Stimulated activated CD8-positive, alpha-beta memory T cell treated with anti-CD3 and anti-CD28 coated beads, Interleukin-7, amount 100 ng/mL, for 4 hours (primary cell): ENCODE data around the gene DNAJC30.

ENCODE experiments used
- DNase-seq, 2 donors: peaks; one replicate each; pipeline ENCODE4 v3.0.0-alpha.2; 2020; ENCODE audit warnings: low read depth in 2 of 2

The DNAJC30 gene

DNA sequence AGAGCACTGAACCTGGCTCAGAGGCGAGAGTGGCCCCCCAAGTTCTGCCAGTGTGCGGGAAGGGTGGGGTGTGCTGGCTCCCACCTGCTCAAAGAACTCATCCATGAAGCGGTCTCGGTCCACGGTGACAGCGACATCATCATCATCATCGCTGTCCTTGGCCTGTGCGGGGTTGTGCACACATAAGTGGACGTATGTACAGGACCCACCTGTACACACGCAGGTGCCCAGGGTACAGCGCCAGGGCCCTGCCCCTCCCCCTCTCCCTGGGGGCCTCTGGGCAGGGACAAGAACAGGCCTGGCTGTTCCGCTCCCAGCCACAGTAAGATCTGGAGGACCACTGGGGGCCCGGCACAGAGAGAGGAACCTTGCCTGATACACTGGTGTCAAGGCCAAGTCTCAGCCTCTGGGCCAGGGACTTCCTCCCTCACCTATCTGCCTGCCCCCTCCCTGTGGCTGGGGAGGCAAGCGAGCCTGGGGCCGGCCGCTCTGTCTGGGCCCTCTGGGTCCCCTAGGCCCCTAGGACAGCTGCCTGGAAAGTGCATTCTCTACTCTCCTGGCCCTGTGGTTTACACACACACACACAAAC is 25.8 kb upstream of the DNAJC30 start:
- DNase-seq: no peak

DNA sequence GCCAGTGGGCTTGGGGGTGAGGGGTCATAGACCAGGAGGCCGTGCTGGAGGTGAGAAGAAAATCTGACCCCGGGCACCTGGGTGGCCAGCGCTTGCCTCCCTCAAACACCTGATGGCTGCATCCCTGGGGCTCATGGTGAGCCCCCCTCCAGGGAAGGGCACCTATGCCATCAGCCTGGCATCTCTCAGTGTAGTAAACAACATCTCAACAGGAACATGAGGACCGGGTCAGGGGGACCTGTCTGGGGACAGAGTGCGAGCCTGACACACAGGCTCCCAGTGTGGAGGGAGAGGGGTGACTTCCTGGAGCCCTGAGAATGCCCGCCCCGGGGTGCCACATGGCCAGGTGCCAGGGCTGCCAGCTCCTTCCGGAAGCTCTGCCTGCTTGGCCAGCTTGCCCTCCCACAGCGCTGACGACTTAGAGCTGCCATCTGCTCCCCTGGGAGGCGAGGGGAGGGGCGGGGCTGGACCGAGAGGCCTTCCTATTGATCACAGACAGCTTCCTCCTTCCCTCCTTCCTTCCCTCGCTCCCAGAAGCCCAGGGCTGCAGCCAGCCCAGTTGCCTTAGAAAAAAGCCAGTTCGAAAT is 23.9 kb upstream of the DNAJC30 start:
- DNase-seq: no peak

DNA sequence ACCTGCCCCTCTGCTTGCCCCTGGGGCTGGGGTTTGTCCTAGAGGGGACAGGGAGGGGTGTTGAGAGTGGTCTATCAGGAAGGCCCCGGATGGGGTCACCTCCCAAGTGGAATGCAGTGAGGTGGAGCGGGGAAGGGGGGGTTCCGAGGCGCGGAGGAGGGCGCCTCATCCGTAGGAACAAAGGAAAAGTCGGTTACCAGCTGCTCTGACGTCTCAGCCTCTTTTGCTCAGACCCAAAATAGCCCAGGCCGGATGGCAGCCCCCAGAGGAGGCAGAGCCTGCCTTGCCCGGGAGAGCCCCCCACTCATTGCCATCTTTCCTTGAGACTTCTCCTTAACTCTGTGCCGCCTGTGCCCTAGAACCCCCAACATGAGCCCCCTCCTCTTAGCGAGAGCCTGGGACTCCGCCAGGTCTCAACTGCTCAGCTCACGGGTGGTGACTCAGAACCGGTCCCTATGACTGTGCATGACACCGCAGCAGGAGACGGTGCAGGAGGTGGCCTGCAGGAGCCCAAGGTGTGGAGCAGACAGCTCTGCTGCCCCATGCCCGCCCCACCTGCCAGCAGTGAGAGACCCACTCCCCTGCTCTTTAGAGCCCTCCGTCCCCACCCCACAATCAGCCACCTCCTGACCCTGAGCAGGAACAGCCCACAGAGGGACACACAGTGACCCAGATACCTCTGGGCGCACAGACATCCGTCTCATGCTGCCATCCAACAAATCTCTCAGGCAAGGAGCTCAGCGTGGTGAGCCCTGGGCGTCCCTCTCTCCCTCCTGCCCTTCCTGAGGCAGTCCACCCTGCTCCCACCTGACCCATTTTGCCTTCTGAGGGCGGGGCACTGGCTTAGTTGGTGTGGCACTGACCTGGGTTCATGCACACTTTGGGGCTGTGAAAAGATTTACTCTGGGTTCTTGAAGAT is 23.1 kb upstream of the DNAJC30 start:
- DNase-seq: no peak

DNA sequence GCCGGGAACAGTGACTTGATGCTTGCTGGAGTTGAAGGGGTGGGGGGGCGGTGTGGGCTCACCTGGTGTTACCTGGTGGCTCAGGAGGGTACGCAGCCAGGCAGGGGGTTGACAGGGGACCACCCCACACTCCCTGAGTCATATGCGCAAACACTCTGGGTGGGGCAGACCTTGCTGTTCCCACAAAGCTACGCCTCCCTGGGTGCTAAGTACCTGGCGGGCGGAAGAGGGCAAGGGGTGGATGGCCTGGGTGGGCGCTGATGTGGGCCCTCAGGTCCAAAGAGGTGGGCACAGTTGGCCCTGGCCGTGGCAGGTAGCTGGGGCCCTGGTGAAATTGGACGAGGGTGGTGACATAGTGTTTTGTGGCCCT is 22.3 kb upstream of the DNAJC30 start:
- no peak for DNase-seq

DNA sequence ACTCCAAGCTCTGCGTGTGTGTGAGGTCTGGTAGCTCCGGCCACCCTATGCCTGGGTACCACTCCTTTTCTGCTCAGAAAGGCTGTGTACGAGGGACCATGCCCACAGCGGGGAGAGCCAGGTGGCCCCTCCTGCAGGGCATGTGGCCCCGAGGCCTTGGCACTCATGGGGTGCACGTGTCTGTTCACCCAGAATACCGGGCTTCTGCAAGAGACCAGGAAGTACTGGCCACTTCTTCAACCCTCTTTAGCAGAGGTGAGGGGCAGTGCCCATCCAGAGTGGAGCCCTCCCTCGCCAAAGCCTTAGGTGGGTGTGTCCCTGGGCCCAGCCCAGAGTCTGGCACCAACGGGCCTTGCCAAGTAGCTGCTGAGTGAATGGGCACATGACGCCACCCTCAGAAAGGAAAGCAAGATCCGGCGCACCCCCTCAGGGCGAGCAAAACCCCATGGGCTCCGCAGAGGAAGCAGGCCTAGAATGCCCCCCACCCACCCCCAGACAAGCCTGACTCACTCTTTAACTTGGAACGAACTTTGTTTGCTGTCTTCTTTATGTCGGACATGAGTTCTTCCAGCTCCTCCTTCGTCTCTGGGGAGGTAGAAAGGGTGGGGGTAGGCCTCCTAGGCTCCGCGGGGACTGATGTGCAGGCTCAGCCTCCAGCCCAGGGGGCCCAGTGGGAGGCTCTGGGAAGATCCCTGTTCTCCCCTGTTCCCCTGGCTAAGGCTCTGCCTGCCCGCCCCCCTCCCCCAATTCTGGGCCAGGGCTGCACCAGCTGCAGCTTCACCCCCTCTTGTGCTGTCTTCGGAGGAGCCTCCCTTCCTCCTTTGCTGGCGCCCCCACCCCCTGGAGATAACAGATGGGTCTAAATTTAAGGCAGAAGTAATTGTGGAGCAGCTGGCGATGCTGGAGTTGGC is 21.6 kb upstream of the DNAJC30 start:
- no peak for DNase-seq

DNA sequence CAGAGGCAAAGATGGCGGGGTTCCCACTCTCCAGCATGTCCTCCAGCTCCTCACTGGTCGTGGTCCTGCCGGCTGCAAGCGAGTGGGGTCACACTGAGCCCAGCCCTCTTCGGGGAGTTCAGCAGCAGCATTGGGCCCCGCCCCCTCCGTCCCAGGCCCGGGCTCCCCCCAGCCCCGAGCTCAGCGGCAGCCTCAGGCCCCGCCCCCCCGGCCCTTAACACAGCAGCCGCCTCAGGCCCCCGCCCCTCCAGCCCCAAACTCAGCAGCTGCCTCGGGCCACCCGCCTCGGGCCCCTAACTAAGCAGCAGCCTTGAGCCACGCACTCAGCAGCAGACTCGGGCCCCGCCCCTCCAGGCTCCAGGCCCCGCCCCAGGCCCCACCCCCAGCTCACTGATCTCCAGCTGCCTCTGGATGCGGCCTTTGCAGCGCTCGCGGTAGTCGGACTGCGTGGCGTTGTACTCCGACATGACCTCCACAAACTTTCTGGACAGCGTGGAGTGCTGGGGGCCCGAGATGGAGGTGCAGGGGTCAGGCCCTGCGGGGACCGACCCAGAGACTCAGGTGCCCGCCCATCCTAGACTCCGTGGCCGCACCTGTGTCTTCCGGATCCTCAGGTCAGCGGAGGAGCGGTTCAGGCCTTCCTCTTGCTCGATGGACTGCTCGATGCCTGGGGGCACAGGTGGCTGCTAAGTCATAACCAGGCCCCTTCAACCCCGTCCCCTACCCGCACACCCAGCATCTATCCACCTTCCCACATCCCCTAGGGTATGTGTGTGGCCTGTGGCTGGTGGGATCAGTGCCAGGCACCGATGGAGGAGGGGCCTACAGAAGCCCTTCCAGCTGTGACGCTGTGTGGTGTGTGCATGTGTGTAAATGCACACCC is 20.7 kb upstream of the DNAJC30 start:
- no peak for DNase-seq

DNA sequence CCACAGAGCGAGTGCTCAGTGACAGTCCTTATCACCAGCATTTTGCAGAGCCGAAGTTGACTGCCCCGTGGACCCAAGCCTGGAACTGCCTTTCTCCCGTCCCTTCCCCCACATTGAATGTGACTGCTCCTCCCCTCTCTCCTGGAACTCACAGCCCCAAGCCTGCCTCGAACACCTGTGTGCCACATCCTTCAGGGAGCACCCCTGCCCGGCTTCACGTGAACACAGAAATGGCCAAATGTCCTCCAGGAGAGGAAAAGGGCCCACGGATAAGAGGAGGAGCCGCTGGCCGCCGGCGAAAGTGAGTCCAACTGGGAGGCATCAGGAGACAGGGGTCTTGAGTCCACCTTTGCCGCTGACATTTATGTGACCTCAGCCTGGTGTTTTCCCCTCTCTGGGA is 20.0 kb upstream of the DNAJC30 start:
- no peak for DNase-seq

DNA sequence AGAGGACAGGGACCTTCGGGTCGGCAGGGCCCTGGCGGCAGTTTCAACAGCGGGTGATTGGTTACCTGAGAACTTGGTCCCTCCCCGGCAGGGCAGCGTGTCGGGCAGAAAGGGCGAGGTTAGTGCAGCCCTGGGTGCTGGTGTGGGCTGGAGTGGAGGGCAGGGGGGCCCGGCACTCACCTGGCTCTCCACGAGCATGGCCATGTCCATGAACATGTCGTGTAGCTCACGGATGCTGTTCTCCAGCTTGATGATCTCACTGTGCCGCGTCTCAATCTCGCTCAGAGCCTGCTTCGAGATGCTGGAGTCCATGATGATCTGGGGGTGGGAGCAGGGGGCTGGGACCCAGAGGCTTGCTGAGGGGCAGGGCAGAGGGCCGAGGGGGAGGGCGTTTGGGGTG is 19.4 kb upstream of the DNAJC30 start:
- DNase-seq: no peak

DNA sequence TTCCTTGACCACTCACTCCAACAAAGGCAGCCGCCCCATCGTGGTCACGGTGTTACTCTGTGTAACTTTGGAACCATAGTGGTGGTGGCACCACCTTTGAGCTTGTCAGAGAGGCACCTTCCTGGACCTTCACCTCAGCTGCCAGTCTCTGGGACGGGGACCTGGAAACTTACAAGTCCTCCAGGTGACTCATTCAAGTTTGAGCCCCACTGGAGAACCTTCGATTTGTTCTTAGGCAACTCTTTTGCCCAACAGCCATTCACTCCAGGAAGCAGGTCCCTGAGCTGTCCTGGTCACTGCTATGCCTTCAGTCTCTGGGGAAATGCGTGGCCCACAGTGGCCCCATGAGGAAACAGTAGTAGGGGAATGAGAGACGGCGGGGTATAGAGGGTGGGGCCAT is 19.0 kb upstream of the DNAJC30 start:
- no peak for DNase-seq

DNA sequence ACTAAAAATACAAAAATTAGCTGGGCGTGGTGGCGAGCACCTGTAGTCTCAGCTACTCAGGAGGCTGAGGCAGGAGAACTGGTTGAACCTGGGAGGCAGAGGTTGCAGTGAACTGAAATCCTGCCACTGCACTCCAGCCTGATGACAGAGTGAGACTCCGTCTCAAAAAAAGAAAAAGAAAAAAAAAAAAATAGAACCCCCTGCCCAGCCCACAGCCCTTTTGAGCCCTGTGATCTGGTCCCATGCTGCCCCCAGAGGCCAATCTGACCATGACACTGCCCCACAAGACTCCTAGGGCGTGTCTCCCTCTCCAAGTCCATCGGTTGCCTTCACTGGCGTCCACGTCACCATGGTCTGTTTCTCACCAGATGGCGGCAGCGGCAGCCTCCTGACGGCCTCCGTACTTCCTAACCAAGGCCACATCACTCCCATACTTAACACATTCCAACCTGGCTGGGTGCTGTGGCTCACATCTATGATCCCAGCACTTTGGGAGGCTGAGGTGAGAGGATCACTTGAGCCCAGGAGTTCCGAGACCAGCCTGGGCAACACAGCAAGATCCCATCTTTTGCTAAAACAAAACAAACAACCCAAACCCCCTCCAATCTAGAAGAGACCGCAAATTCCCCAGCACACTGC is 18.2 kb upstream of the DNAJC30 start:
- no peak for DNase-seq

DNA sequence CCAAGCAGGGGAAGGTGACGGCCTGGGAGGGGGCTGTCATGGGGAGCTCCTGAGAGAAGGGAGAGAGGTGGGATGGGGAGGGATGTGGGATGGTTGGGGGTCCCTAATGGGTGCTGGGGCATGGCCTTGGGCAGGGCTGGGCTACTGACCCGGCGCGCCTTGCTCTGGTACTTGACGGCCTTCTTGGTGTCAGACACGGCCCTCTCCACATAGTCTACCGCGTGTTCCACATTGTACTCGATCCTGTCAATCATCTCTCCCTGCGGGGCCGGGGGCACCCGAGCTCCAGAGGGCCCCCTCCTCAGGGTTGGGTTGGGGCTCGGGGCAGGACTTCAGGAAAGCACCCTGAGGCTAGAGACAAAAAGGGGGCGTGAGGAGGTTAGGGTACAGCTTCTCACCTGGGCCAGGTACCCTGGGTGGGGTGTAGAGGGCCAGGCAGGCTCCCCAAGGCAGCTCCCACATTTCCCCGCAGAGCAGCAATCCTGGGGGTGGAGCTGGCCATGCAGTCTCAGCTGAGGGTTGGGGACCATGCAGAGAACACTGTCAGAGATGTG is 17.4 kb upstream of the DNAJC30 start:
- no peak for DNase-seq

DNA sequence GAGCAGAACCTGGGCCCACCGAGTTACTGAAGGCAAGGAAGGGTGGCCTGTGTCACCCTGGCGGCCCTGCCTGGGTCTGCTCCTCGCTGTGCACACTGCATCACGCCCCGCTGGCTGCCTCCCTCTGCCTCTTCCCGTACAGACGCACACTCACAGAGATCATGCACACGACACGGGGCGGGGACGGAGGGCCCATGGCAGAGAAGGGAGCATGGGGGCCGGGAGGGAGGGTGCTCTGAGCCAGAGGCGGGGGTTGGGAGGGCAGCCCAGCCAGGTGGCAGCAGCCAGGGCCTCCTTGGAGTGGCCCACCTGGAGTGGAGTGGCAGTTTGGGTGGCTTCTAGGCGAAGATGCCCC is 16.8 kb upstream of the DNAJC30 start:
- DNase-seq: no peak

DNA sequence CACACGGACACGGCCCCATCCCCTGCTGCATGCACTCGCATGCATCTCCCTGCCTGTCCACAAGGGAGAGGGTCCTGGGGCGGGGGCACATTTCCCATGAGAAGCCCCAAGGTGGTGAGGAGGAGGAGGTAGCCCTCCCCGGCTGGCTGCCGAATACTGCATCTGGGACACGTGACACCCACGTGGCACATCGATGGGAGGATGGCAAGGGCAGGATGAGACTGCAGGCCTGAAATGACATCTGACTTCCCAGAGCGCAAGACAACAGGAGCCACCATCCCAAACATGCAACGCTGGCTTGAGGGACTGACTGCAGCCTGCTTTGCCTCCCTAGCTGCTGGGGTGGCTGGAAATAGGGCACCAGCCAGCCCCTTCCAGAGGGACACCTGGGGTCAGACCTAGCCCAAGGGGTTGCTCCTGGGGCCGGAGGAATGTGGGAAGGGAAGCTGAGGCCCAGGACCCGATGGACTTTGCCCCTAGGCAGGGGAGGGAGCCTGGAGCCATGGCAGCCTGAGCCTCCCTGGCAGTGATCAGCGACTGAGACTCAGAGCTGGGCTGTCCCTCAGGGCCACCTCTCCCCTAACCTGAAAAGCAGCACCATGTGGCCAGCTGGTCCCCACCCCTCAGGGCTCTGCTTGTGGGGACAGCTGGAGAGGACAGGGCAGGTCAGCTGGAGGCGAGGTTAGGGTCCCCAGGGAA is 16.3 kb upstream of the DNAJC30 start:
- DNase-seq: no peak

DNA sequence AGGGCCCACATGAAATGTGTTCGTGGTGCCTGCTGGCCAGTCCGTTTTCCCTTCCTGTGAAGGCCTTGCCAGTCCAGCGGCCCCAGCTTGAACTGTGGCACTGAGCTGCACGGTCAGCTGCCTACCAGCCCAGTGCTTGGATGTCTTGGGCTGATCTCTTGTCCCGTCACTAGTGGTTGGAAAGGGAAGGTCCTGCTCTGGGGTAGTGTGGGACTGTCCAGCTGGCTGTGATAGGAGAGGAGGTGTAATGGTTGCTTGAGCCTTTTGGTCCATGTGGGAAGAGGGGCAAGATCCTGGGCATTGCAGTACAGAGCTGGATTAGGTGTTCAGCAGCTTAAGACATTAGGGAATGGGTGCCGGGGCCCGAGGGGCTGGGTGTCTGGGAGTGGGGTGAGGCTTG is 15.2 kb upstream of the DNAJC30 start:
- DNase-seq: no peak

DNA sequence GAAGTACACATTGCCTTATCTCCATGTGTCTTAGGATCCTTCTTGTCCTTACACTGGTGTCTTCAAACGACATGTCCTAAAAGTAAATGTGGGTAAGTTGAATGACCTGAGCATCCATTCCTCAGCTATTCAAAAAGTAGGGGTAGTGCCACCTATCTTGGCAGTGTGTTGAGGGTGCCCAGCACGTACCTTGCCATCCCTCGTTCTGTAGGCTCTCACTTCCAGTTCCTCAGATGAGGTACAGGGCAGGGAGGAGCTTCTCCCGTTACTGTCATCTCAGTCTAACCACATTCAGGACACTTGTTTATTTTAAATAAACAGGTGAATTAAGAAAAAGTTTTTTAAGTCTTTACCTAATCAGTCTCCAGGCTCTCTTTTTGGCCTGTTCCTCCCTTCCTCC is 13.1 kb upstream of the DNAJC30 start:
- DNase-seq: no peak

DNA sequence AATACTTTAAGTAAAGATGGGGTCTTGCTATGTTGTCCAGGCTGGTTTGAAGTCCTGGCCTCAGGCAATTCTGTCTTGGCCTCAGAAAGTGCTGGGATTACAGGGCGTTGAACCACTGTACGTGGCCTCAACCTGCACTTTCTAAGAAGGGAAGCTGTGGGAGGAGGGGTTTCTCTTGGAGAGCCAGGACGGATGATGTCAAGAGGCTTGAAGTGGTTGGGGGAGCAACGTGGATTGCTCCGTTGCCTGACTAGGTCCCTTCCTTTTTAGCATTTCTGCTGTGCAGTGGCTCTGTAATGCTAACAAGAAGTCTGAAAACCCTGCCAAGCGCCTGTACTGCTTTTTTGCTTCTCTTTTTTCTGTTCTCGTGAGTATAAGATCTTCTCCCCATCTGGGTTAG is 7.4 kb upstream of the DNAJC30 start:
- DNase-seq: no peak

DNA sequence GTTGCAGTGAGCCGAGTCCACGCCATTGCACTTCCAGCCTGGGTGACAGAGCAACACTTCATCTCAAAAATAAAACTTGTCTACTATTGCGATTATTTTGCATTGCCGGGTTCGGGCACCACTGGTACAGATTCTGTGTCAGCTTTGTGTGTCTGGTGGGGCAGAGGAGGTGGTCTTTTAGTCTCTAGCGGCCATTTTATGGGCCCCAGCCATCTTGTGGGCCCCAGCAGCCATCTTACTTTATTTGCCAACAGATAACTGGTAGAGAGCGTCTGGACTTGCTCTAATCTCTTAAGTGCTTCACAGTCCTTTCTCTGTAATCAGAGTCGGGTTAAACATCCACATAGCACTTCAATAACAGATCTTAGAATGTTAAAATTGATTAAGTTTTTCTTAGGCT is 5.0 kb upstream of the DNAJC30 start:
- DNase-seq: no peak

DNA sequence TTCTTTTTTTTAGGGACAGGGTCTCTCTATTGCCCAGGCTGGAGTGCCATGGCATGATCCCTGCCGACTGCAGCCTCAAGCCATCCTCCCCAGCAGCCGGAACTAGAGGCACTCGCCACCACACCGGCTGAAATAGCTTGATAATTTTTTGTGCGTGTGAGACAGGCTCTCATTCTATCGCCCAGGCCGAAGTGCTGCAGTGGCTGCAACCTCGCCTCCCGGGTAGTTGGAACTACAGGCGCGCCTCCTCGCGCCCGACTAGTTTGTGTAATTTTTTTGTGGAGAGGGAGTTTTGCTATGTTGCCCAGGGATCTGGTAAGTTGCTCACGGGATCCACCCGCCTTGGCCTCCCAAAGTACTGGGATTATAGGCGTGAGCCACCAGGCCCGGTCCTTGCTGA is 2.1 kb upstream of the DNAJC30 start:
- no peak for DNase-seq

DNA sequence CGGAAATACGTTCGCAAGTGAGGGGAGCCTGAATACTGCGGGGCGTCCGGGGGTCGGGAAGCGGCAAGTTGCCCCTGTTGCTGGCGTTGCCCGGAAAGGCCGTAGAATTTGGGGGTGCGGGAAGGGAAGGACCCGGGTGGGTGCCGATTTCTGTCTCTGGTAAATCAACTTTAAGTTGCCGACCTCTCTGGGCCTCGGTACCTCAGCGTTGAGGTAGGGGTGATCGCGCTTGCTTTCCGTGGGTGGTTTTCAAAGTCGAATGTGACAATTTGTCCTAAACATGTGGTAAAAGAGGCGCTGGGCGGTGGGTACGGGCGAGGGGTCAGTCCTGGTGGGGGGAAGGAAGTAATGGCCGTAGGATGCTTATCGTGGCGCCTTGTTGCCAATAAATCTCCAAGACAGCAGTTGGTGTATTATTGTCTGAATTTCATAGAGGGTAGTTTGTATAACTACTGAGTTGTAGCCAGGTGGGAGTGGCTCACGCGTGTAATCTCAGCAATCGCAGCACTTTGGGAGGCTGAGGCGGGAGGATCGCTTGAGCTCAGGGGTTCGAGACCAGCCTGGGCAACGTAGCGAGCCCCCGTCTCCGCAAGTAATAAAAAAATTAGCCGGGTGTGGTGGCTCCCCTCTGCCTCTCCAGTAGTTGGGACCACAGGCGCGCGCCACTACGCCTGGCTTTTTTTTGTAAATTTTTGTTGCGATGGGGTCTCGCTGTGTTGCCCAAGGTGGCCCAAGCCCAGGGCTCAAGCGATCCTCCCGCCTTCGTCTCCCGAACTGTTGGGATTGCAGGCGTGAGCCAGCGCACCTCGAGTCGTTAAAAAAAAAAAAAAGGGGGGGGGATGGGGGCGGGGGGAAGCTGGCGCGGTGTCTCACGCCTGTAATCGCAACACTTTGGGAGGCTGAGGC is 788 bp upstream of the DNAJC30 start:
- no peak for DNase-seq
